GM19239 (cell line): ENCODE measurements around the gene PLD2.

Experiments
- DNase-seq: peaks from one replicate; pipeline ENCODE4 v3.0.0; 2011; ENCODE audit warnings: low spot score; ENCODE audit not compliant: insufficient read length
- FAIRE-seq: peaks from 2 replicates; lab custom pipeline; 2011; peaks lifted over from hg19 to GRCh38; lab: Jason Lieb, UNC

PLD2 gene

DNA sequence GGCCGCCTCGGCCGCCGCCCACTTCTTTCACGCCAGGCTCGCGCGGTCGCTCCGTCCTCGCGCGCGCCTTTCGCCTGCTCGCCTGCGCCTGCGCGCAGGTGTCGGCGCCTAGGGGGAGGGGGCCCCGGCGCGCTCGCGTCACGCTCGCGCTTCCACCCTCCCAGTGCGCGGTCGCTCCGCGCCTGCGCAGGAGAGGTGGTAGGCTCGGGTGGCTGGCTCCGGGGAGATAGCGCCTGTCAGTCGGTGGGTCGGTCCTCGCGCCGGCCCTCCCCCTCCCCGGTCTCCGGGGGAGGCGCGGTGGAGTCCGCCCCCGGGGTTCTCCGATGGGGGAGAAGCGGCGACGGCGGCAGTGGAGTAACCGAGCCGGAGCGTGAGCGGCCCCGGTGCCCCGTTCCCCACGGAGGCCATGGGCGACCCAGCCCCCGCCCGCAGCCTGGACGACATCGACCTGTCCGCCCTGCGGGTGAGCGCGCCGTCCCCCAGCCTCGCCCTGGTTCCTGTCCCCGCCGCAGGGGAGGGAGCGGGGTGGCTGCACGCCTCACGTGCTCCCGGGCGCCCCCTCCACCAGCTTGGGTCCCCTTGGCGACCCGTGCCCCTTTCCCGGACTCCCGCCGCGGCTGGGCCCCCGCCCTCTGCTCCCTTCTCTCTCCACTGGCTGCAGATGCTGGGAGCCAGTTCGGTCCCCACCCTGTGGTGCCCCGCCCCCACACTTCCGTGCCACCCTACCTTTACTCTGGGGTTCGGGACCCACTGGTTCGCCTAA lies 26.4 kb downstream of the PLD2 start, which contains the start of gene MINK1:
MINK1 (plus strand) TSS at position 163 of the 763 bp plus-strand sequence; CDS start at position 407, 244 bp downstream.
- FAIRE-seq (peak; percentile 78), DNase-seq (peak; percentile 95)

DNA sequence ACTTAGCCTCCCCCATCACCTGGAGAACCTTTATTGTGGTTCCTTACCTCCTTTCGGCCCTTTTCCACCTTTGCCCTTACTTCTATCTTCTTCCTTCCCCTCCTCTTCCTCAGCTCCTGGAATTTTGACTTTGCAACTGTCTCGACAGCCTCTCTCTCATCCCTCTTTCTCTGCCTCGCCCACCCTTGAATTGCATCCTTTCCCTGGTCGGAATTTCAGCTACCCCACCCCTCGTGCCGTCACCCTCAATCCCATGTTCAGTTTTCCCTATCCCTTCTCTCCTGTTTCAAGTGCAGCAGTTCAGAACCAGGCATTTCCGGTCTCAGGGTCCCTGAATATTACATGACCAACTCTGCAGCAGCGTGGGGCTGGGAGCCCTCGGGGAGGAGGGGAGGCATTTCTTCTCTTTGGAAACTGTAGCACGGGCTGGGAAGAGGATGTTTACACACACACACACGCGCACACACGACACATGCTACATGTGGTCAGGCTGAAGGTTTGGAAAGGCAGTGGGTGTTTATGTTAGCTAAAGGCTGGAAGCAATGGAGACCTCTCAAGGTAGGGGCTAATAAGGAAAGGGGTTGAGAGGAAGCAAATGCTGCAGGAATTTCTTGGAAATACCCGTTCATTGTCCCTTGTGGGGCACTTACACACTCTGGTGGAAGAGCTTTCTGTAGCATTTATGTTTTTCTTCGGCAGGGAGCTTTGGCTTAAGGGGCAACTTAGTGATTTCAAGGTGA lies 27.2 kb downstream of the PLD2 start:
- no peak for FAIRE-seq
- no peak for DNase-seq

DNA sequence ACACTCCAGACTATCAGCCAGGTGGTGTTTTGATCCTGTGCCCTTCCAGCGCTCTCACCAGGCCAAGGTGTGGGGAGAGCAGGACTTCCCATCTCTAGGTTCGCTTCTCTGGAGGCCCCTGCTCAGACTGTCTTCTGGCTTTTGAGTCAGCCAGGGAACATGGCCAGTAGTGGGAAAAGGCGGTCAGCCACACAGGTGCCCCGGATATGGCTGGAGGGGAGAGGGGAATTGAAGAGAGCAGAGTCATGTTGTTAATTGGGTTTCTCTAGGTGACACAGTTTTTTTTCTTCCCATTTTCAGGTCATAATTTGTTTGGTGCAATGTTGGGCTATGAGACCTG lies 27.7 kb downstream of the PLD2 start:
- no peak for FAIRE-seq
- DNase-seq = no peak

DNA sequence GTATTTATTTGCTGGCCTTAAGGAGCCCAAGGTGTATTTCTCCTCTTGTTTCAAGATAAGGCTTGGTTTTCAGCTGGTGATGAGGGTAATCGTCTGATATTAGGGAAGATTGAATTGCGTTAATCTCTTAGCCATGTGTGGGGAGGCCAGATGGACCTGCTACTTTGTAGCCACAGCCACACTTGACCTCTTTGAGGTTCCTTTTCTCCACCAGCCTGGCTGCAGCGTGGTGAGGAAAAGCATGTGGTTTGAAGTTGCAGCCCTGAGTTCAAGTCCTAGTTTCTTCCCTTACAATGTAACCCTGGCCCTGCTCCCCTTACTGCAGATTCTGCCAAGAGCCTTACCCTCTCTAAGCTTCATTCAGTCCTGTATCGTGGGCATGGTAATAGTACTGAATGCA lies 29.3 kb downstream of the PLD2 start:
- no peak for FAIRE-seq
- no peak for DNase-seq

DNA sequence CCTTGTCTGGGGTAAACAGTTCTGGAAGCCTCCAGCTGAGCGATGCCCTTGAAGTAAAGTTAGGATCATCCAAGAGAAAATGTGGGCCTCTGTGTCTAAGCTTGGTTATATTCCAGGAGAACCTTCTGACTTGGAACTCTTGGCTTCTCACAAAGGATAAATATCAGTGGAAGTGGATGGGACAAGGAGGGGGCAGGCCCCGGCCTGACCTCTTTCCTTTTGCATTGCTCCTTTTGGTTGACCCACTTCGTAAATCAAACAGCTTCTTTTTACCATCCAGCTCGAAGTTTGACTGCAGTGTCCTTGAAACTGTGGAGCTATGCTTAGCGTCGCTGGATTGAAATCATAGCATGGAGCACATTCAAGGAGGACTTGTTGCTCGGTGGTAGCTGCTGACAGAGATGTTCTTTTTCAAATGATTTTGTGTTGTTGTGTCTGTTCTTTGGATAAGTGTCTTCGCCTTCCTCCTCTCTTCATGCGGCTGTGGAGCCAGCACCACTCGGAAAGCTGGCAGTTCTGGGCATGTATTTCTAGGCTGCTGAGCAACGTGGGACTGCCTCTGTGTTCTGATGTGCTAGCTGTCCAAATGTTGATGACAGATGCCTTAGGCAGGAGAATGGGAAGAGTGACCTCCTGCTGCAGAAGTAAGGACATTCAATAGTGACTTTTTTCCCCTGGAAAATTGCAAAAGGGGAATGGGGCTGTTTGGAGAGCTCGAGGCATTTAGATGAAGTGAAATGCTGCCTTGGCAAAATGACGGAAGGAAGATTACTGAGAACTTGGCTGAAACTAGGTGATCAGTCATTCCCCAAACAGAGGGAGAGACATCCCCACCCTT lies 30.7 kb downstream of the PLD2 start:
- DNase-seq (no peak), FAIRE-seq (no peak)

DNA sequence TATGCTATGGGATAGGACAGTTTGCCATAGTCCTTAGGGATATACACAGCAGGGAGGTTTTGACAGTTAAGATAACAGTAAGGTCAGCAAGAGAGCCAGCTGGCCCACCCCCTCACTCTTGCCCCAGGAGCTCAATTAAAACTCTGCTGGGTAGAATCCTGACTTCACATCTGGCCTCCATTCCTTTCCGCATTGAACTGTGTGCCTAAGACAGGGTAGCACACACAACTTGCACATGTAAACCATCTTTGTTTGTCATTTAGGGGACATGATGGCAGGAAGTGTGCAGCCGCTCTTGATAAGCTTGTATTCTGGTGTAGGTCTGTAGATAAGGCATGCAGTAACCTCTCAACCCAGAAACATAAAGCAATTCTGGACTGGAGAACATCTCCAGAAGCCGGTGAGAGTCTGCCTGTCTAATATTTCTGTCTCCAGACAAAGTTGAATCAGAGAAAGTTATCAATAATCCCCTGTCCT lies 31.4 kb downstream of the PLD2 start:
- DNase-seq (no peak), FAIRE-seq (no peak)

DNA sequence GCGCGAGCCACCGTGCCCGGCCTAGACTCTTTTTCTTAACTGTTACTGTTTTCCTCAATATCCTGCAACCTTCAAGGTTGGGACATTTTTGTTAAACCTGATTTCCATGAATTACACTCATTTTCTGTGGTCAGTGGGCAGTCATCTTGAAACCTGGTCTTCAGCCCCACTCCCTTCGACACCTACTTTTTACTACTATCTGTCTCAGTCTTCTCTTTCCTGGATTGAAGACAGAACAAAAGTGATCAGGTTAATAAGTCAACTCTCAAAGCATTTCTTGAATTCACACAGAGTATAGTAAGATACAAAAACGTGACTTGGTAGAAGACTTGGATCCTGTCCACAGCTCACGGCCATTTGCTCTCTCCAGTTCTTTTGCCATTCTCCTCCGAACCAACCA lies 32.3 kb downstream of the PLD2 start:
- DNase-seq (no peak), FAIRE-seq (no peak)

DNA sequence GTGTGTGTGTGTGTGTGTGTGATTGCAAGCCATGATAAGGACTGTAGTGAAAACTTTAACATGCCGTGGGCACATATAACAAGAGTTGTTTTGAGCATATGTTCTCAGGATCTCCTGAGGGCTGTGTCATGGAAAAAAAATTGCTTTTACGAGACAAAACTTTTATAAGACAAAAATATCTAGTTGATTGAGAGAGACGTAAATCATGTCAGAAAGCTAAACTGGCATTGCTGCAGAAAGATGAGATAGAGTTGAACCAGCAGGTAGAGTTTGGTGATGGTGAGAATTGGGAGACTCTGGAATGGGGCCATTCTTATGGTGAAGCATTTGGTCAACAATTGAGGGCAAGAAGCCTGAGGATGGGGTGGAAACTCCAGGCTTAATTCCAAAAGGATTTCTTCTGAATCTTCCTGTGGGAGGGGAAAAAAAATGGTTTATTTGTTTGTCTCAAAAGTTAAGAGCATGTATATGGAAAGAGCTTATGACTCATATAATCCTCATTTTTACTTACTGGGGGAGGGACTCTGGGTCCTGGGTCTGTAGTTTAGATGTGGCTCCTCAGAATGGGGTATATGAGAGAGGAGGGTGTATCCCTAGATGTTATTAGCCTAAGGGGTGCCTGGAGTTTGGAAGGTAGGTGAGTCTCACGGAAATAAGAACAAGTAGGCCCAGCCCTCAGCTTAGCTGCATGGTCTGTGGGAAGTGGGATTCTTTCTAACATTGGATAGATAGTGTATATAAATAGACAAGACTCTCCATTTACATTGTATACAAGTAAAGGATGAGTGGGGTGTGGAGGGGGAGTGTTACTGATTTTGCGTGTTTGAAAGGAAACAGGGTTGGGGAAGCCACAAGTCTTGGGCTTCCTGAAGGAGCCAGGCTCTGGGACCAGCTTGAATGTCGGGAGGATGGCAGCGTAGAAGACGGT lies 33.3 kb downstream of the PLD2 start:
- DNase-seq (no peak), FAIRE-seq (no peak)

DNA sequence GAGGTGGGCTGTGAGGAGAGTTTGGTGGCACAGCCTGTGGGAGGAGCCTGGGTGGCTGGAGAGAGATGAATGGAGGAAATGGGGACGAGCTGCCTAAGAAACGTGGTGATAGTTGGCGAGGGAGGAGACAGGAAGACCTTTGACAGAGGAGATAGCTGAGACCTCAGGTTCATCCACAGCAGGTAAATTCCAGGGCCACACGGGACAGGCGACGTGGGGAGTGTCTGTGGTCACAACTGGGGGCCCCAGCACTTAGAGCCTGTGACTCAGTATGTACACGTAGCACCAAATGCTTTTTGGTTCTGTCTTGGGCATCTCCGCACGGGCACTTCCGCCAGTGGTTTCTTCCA lies 33.9 kb downstream of the PLD2 start:
- DNase-seq = no peak
- no peak for FAIRE-seq

DNA sequence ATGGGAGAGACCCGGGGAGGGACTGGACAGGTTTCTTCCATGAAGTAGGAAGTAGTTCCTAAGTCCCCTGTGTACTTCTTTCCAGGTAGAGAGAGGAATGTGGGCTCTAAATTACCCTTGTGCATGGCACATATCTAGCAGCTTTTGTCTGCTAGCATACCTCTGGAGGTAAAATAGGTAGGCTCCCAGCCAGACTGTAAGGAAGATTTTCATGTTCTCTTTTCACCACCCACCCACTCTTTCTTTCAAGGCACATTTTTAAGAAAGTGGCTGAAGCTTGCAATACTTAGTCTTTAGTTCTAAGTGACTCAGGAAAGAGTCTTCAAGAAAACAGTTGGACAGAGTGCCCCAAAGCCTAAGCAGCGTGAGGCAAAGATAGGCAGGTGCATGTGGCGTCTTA lies 35.4 kb downstream of the PLD2 start:
- DNase-seq = no peak

DNA sequence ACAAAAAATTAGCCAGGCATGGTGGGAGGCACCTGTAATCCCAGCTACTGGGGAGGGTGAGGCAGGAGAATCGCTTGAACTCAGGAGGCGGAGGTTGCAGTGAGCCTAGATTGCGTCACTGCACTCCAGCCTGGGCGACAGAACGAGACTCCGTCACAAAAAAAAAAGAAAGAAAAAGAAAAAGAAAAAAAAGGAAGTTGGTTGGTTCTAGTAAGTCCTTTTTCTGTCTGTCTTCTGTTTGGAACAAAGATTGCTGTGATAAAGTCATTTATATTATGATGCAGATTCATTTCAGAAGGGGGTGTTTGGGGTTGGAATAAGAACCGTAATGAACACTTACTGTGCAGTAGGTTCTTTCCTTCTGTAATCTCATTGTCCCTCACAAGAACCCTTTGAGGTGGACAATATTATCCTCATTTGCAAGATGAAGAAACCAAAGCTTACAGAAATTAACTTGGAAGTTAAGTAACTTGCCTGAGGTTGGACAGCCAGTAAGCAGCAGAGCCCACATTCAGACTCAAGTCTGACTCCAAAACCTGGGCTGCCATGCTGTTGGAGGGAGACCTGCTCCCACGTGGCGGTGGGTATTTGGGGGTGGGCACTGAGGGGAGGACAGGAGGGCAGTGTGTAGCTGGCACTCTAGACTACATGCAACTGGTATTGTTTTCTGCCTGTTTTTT lies 36.5 kb downstream of the PLD2 start:
- no peak for FAIRE-seq
- no peak for DNase-seq

More for the DNA sequence above, 35.4 kb downstream of the PLD2 start:
- no peak for FAIRE-seq

DNA sequence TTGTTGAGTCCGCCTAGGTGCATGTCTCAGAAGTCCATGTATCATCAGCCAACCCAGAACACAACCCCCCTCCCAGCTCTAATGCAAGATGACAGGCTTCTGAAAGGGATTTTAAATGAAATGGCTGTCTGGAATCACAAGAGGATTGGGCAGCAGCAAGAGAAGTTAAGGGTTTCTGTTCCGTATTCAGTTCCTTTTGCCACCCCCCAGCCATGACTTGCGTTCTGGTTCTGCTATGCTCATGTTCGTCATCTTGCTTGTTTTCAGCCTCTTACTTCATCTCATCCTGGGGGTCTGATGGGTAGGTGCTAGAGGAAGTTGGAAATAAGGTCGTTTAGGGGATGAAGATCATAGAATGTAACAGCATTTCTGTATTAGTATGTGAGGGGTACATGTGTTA lies 38.2 kb downstream of the PLD2 start:
- DNase-seq (no peak), FAIRE-seq (no peak)

DNA sequence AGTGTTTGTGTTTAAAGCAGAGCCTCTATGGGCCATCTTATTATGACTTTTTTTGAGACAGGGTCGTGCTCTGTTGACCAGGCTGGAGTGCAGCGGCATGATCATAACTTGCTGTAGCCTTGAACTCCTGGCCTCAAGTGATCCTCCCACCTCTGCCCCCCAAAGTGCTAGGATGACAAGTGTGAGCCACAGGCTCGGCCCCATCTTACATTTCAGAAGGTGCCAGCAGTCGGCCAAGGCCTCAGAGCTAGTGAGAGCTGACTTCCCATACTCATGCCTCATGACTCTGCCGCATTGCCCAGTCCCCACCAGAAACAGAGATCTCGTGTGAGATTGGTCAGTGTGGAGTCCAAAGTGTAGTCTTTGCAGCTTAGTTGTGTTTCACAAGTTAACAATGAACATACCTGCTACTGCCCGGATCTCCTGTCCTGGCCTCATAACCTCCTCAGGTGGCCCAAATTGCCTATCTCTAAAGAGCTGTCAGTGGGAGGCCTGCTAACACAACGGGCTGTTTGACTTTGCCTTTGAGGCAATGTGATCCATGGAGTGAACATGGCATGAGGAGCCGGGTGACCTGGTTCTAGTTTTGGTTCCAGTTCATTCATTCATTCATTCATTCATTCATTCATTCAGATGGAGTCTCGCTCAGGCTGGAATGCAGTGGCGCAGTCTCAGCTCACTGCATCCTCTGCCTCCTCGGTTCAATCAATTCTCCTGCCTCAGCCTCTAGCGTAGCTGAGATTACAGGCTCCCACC lies 39.9 kb downstream of the PLD2 start:
- FAIRE-seq = no peak

DNA sequence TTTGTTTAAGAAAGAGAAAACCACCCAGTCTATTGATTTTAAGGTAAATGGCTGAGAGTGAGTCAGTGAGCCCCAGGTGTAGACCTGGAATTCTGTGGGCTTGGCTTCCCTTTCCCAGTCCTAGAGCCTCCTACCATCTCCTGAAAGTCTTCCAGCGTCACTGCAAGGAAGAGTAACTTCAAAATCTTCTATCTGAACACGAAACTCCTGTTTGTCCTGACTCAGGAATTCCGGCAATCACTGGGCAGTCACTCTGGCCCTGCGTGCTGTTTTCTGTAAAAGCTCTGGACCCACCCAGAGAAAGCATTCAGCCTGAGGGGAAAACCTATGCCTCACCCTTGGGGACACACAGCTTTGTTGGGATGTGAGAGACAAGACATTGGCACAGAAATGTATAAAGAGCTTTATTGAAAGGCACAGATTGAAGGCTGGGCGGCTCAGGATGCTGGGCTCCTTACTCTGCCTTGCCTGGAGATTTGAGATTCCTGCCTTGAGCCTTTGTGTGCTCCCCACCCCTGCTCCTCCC lies 42.1 kb downstream of the PLD2 start:
- DNase-seq (no peak), FAIRE-seq (no peak)

More for the DNA sequence above, 39.9 kb downstream of the PLD2 start:
- DNase-seq = no peak

DNA sequence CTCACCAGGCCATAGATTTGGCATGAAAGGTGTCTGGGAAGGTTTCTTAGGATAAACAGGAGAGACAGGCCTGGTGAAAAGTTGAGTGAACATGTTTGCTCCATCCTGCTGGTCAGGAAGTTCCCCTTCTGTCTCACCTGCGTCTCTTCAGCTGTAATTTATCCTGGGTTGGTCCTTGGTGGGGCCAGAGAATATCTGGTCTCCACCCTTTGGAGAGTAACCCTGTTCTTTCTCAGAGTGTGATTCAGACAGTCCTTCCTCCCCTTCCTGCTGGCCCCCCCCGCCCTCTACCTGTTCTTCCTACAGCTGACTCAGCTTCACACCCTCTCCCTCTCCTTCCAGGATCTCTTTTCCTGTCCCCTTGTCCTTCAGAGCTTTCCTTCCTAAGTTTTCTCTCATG lies 43.3 kb downstream of the PLD2 start:
- FAIRE-seq (no peak), DNase-seq (no peak)

DNA sequence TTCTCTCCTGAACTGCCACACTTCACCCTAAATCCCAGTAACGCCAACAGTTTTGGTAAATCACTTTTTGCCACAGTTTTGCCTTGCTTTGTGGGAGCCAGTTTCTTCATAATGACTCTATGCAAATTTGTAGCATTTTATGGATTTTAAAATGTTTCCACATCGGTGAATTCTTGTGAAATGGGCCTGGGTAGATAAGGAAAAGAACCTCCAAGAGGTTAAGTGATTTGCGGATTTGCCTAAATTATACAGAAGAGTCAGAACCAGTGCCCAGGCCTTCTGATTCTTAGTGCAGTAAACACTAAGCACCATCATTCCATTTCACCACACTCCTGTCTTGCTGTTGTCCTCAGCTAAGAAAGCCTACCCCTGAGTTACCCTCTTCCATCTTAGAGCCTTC lies 44.1 kb downstream of the PLD2 start:
- DNase-seq (no peak), FAIRE-seq (no peak)

DNA sequence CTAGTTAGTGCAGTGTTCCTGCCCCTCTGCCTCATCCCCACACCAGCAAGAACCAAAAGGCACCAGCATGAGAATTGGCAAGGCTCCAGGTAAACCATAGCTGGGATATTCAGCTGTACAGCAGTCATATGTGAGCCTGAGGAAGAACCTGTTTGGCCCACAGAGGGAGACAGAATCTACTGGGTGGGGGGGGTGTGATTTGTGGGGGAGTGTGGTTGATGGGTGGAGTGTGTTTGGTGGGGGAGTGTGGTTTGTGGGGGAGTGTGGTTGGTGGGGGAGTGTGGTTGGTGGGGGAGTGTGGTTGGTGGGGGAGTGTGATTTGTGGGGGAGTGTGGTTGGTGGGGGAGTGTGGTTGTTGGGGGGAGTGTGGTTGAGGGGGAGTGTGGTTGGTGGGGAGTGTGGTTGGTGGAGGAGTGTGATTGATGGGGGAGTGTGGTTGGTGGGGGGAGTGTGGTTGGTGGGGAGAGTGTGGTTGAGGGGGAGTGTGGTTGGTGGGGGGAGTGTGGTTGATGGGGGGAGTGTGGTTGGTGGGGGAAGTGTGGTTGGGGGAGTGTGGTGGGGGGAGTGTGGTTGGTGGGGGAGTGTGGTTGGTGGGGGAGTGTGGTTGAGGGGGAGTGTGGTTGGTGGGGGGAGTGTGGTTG lies 45.7 kb downstream of the PLD2 start:
- FAIRE-seq (no peak), DNase-seq (no peak)

DNA sequence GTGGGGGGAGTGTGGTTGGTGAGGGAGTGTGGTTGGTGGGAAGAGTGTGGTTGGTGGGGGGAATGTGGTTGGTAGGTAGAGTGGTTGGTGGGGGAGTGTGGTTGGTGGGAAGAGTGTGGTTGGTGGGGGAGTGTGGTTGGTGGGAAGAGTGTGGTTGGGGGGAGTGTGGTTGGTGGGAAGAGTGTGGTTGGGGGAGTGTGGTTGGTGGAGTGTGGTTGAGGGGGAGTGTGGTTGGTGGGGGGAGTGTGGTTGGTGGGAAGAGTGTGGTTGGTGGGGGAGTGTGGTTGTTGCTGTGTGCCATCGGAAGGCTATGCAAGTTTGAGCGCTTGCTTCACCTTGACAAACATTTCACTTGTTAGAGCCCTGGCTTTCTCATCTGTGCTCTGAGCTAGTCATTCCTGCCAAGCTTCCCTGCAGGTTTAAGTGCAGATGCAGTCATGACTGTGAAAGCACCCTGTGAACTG lies 46.3 kb downstream of the PLD2 start:
- FAIRE-seq = no peak

More for the DNA sequence above, 46.3 kb downstream of the PLD2 start:
- no peak for DNase-seq
